ENCODE measurements around the gene LRTM1.

GRCh38 chr3:54876694-54877093, 51.2 kb downstream of the LRTM1 start:
- TF ChIP-seq EP300 (IDR thresholded peaks at IDR 0.05; ENCODE audit: low read depth): no peak
- TF ChIP-seq POLR2A (IDR thresholded peaks at IDR 0.05): no peak
- TF ChIP-seq POLR2AphosphoS5 (IDR thresholded peaks at IDR 0.05): no peak
- TF ChIP-seq CTCF (IDR thresholded peaks at IDR 0.05): no peak
